GM19328 (cell line): ENCODE data around the gene UMAD1.

Experiments
- ATAC-seq: cut with Tn5 transposase; IDR thresholded peaks from one replicate; pipeline ENCODE4 v1.9.1; 2021; ENCODE audit warnings: mild to moderate bottlenecking, moderate library complexity; ENCODE audit not compliant: unreplicated experiment

Gene UMAD1

GRCh38 chr7:7719236-7719635 is 78.7 kb downstream of the UMAD1 start:
- peak; percentile 76 for ATAC-seq

GRCh38 chr7:7720193-7720592 is 79.6 kb downstream of the UMAD1 start:
- ATAC-seq = no peak

GRCh38 chr7:7720750-7721621 is 80.4 kb downstream of the UMAD1 start:
- no peak for ATAC-seq

- ATAC-seq = no peak
These were observed 91.2 kb downstream of the UMAD1 start for GRCh38 chr7:7731732-7732131.

GRCh38 chr7:7732621-7733281 is 92.2 kb downstream of the UMAD1 start:
- no peak for ATAC-seq

GRCh38 chr7:7736671-7737070 is 96.1 kb downstream of the UMAD1 start:
- no peak for ATAC-seq

- no peak for ATAC-seq
These were observed 97.1 kb downstream of the UMAD1 start for GRCh38 chr7:7737674-7738073.

GRCh38 chr7:7738177-7738576 is 97.6 kb downstream of the UMAD1 start:
- no peak for ATAC-seq

- ATAC-seq = no peak
These were observed 98.1 kb downstream of the UMAD1 start for GRCh38 chr7:7738622-7739021.

GRCh38 chr7:7739204-7740036 is 98.9 kb downstream of the UMAD1 start:
- no peak for ATAC-seq

- ATAC-seq = no peak
These were observed 99.4 kb downstream of the UMAD1 start for GRCh38 chr7:7740037-7740355.

GRCh38 chr7:7742223-7742622 is 101.7 kb downstream of the UMAD1 start:
- no peak for ATAC-seq

- no peak for ATAC-seq
These were observed 104.7 kb downstream of the UMAD1 start for GRCh38 chr7:7745258-7745657.

- ATAC-seq = no peak
These were observed 105.4 kb downstream of the UMAD1 start for GRCh38 chr7:7745966-7746365.

GRCh38 chr7:7746458-7746857 is 105.9 kb downstream of the UMAD1 start:
- no peak for ATAC-seq

GRCh38 chr7:7750571-7751242 is 110.2 kb downstream of the UMAD1 start:
- ATAC-seq = no peak

- ATAC-seq = no peak
These were observed 110.9 kb downstream of the UMAD1 start for GRCh38 chr7:7751243-7752092.

- ATAC-seq = no peak
These were observed 116.0 kb downstream of the UMAD1 start for GRCh38 chr7:7756577-7756976.

- ATAC-seq = no peak
These were observed 117.0 kb downstream of the UMAD1 start for GRCh38 chr7:7757576-7757975.

GRCh38 chr7:7761340-7761973 is 120.9 kb downstream of the UMAD1 start:
- no peak for ATAC-seq
